SK-N-SH treated with all-trans-retinoic acid at 6 μM for 48 hours (cell line): ENCODE data around the gene HS6ST3.

Experiments used
- ATAC-seq: fragments of 200-7000 bp; cut with Tn5 transposase; 3 replicates; pipeline ENCODE4 v1.9.1; 2020; ENCODE audit warnings: mild to moderate bottlenecking, moderate library complexity
- ARNTL ChIP-seq: fragments of 450-650 bp; formaldehyde crosslinking; IDR thresholded peaks from 2 replicates; pipeline ENCODE4 v1.5.0; 2020; ENCODE audit warnings: low read depth, mild to moderate bottlenecking, moderate library complexity, borderline replicate concordance
- CSDC2 ChIP-seq: fragments of 250-450 bp; sonication (Bioruptor Pico); IDR thresholded peaks from 2 replicates; pipeline ENCODE4 v1.5.0; 2020; ENCODE audit warnings: mild to moderate bottlenecking, moderate library complexity
- ESRRG ChIP-seq: fragments of 250-450 bp; sonication (Bioruptor Pico); IDR thresholded peaks from 2 replicates; pipeline ENCODE4 v1.6.1; 2021; ENCODE audit warnings: mild to moderate bottlenecking
- GLIS3 ChIP-seq: fragments of 250-450 bp; sonication (Bioruptor Pico); IDR thresholded peaks from 2 replicates; pipeline ENCODE4 v1.5.0; 2020; ENCODE audit warnings: mild to moderate bottlenecking, moderate library complexity
- ISL1 ChIP-seq: fragments of 250-450 bp; sonication (Bioruptor Pico); IDR thresholded peaks from 2 replicates; pipeline ENCODE4 v2.1.2; 2022; ENCODE audit warnings: mild to moderate bottlenecking, moderate library complexity
- OSR1 ChIP-seq: fragments of 250-450 bp; sonication (Bioruptor Pico); IDR thresholded peaks from 2 replicates; pipeline ENCODE4 v1.8.0; 2022; ENCODE audit warnings: moderate library complexity, mild to moderate bottlenecking, inconsistent platforms
- PPARA ChIP-seq: fragments of 250-450 bp; sonication (Bioruptor Pico); IDR thresholded peaks from 2 replicates; pipeline ENCODE4 v1.5.0; 2020; ENCODE audit warnings: mild to moderate bottlenecking, borderline replicate concordance
- RARB ChIP-seq: fragments of 250-450 bp; sonication (Bioruptor Pico); IDR thresholded peaks from 2 replicates; pipeline ENCODE4 v1.8.0; 2021; ENCODE audit warnings: mild to moderate bottlenecking, moderate library complexity
- TCF4 ChIP-seq: fragments of 250-450 bp; sonication (Bioruptor Pico); IDR thresholded peaks from 2 replicates; pipeline ENCODE4 v1.8.0; 2021; ENCODE audit warnings: mild to moderate bottlenecking, moderate library complexity, borderline replicate concordance
- TOX ChIP-seq: fragments of 250-450 bp; sonication (Bioruptor Pico); IDR thresholded peaks from 2 replicates; pipeline ENCODE4 v1.8.0; 2021; ENCODE audit warnings: mild to moderate bottlenecking, moderate library complexity, borderline replicate concordance
- ZFP30 ChIP-seq: fragments of 450-650 bp; formaldehyde crosslinking; IDR thresholded peaks from 2 replicates; pipeline ENCODE4 v1.5.0; 2022; ENCODE audit warnings: mild to moderate bottlenecking, moderate library complexity
- ZNF565 ChIP-seq: fragments of 450-650 bp; formaldehyde crosslinking; conservative IDR thresholded peaks from 2 replicates; pipeline ENCODE4 v1.5.0; 2020; ENCODE audit warnings: low read depth, mild to moderate bottlenecking, moderate library complexity
- ZNF8 ChIP-seq: fragments of 450-650 bp; formaldehyde crosslinking; IDR thresholded peaks from 2 replicates; pipeline ENCODE4 v1.5.0; 2020; ENCODE audit warnings: mild to moderate bottlenecking, moderate library complexity
- TF ChIP-seq, protein P1 (sequence below): fragments of 250-450 bp; sonication (Bioruptor Pico); IDR thresholded peaks from 2 replicates; pipeline ENCODE4 v1.8.0; 2021; ENCODE audit warnings: low read depth, mild to moderate bottlenecking, moderate library complexity, borderline replicate concordance
- TF ChIP-seq, protein P2 (sequence below): fragments of 250-450 bp; sonication (Bioruptor Pico); IDR thresholded peaks from 2 replicates; pipeline ENCODE4 v1.5.1; 2021; ENCODE audit warnings: mild to moderate bottlenecking, moderate library complexity
- TF ChIP-seq, protein P3 (sequence below): fragments of 250-450 bp; sonication (Bioruptor Pico); IDR thresholded peaks from 2 replicates; pipeline ENCODE4 v1.5.1; 2020; ENCODE audit warnings: low read depth, mild to moderate bottlenecking, moderate library complexity
- TF ChIP-seq, protein P4 (sequence below): fragments of 250-450 bp; sonication (Bioruptor Pico); IDR thresholded peaks from 2 replicates; pipeline ENCODE4 v1.5.0; 2020; ENCODE audit warnings: mild to moderate bottlenecking, moderate library complexity

HS6ST3 gene

DNA sequence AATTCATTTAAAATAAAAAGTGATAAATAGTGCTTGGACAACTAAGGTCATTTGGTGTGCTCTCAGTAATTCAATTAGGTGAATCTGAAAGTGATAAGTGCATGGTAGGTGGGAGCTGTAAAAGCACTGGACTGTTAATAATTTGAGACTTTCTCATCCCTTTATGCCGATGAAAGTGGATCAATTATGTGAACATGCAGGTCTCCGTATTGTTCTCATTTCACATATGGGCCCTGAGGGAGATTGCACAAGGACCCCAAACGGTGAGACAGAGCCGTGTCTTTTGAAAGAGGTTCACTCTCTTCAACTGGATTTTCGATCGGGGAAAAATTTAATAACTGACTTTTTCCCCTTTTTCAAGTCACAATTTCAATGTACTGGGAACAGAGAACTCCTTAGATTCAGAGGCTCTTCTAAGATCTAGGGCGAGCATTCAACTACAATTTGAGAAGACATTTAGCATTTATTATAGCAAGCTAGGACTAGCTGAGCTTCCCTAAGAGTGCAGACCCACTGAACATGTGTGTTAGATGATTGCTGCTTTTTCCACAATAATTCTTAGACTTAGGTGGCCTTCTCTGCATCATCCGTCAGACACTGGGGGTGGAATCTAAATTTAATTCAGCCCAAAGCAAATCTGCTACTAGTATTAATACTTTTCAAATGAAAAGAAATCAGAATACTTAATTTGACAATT lies 556.8 kb downstream of the HS6ST3 start (continued):
- TF ChIP-seq, protein P1, sequence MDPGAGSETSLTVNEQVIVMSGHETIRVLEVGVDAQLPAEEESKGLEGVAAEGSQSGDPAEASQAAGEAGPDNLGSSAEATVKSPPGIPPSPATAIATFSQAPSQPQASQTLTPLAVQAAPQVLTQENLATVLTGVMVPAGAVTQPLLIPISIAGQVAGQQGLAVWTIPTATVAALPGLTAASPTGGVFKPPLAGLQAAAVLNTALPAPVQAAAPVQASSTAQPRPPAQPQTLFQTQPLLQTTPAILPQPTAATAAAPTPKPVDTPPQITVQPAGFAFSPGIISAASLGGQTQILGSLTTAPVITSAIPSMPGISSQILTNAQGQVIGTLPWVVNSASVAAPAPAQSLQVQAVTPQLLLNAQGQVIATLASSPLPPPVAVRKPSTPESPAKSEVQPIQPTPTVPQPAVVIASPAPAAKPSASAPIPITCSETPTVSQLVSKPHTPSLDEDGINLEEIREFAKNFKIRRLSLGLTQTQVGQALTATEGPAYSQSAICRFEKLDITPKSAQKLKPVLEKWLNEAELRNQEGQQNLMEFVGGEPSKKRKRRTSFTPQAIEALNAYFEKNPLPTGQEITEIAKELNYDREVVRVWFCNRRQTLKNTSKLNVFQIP: no peak
- TF ChIP-seq RARB (CRISPR knock-in tag): no peak
- no peak for TF ChIP-seq CSDC2 (CRISPR knock-in tag)
- TF ChIP-seq PPARA (CRISPR knock-in tag): no peak
- no peak for TF ChIP-seq ARNTL
- no peak for TF ChIP-seq ZNF565
- no peak for TF ChIP-seq OSR1 (CRISPR knock-in tag)
- no peak for TF ChIP-seq GLIS3 (CRISPR knock-in tag)
- TF ChIP-seq, protein P2, sequence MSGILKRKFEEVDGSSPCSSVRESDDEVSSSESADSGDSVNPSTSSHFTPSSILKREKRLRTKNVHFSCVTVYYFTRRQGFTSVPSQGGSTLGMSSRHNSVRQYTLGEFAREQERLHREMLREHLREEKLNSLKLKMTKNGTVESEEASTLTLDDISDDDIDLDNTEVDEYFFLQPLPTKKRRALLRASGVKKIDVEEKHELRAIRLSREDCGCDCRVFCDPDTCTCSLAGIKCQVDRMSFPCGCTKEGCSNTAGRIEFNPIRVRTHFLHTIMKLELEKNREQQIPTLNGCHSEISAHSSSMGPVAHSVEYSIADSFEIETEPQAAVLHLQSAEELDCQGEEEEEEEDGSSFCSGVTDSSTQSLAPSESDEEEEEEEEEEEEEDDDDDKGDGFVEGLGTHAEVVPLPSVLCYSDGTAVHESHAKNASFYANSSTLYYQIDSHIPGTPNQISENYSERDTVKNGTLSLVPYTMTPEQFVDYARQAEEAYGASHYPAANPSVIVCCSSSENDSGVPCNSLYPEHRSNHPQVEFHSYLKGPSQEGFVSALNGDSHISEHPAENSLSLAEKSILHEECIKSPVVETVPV (CRISPR knock-in tag): no peak

DNA sequence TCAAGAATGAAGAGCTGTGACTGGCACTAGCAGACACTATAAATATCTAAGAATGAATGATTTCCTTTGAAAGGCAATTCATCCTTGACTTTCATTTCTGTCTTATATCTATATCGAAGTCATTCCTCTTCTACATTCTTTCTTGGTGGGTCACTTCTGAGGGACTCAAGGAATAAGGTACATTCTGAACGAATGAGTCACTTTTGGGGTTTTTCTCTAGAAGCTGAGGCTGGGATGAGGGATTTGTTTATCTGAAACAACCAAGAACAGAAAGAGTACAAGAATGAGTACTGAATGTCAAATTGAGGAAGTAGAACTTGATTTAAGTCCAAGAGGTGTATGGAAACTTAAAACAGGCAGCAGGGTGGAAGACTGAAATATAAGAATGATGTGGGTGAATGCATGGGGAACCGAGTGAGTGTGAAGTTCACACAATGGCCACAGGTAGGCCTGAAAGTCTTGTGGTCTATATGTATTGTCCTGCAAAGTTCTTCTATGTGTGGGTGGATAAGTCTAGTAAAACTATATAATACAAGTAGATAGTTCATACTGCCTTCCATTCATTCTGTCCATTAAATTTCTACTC lies 560.5 kb downstream of the HS6ST3 start:
- no peak for ATAC-seq
- TF ChIP-seq ISL1 (CRISPR knock-in tag): 0 out of 2 replicates have a peak, but pooled peaks have one; percentile 35
- TF ChIP-seq, protein P2 (CRISPR knock-in tag): no peak

DNA sequence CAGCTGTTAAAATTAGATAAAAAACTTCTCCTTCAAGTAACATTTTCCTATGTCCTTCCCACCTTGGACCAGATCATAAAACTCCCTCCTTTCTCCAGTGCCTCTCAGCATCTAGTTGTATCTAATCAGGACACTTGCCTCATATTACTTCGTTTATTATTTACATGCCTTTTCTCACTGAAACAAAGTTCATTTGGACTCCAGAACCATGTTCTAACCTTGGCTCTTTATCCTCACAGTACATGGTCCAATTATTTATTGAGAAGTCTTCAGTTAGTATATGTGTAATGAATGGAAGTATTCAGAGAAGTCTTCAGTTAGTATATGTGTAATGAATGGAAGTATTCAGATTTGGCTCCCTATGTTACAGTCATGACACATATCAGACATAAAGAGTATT lies 561.7 kb downstream of the HS6ST3 start:
- ATAC-seq: no peak
- TF ChIP-seq GLIS3 (CRISPR knock-in tag) (no peak), TOX (CRISPR knock-in tag) (no peak), ZFP30 (no peak), CSDC2 (CRISPR knock-in tag) (no peak), RARB (CRISPR knock-in tag) (no peak), ARNTL (no peak), ESRRG (CRISPR knock-in tag) (no peak), OSR1 (CRISPR knock-in tag) (no peak), ZNF565 (no peak), ZNF8 (CRISPR knock-in tag) (no peak), TCF4 (CRISPR knock-in tag) (no peak)
- TF ChIP-seq, protein P3, sequence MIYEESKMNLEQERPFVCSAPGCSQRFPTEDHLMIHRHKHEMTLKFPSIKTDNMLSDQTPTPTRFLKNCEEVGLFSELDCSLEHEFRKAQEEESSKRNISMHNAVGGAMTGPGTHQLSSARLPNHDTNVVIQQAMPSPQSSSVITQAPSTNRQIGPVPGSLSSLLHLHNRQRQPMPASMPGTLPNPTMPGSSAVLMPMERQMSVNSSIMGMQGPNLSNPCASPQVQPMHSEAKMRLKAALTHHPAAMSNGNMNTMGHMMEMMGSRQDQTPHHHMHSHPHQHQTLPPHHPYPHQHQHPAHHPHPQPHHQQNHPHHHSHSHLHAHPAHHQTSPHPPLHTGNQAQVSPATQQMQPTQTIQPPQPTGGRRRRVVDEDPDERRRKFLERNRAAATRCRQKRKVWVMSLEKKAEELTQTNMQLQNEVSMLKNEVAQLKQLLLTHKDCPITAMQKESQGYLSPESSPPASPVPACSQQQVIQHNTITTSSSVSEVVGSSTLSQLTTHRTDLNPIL (CRISPR knock-in tag): no peak
- TF ChIP-seq, protein P4, sequence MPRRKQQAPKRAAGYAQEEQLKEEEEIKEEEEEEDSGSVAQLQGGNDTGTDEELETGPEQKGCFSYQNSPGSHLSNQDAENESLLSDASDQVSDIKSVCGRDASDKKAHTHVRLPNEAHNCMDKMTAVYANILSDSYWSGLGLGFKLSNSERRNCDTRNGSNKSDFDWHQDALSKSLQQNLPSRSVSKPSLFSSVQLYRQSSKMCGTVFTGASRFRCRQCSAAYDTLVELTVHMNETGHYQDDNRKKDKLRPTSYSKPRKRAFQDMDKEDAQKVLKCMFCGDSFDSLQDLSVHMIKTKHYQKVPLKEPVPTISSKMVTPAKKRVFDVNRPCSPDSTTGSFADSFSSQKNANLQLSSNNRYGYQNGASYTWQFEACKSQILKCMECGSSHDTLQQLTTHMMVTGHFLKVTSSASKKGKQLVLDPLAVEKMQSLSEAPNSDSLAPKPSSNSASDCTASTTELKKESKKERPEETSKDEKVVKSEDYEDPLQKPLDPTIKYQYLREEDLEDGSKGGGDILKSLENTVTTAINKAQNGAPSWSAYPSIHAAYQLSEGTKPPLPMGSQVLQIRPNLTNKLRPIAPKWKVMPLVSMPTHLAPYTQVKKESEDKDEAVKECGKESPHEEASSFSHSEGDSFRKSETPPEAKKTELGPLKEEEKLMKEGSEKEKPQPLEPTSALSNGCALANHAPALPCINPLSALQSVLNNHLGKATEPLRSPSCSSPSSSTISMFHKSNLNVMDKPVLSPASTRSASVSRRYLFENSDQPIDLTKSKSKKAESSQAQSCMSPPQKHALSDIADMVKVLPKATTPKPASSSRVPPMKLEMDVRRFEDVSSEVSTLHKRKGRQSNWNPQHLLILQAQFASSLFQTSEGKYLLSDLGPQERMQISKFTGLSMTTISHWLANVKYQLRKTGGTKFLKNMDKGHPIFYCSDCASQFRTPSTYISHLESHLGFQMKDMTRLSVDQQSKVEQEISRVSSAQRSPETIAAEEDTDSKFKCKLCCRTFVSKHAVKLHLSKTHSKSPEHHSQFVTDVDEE (CRISPR knock-in tag): no peak
- TF ChIP-seq, protein P2 (CRISPR knock-in tag): no peak
- TF ChIP-seq, protein P1: no peak
